DMS53 (cell line): Measurements from ENCODE around the gene SARM1.

Source experiments
- DNase-seq: peaks from one replicate; lab custom pipeline; 2025; lab: John Stamatoyannopoulos, UW

SARM1 gene

GRCh38 chr17:28368915-28369683 lies 2.4 kb upstream of the SARM1 start:
- no peak for DNase-seq

- no peak for DNase-seq
Observed at GRCh38 chr17:28369684-28370034, 1.8 kb upstream of the SARM1 start.

GRCh38 chr17:28370035-28370743 lies 1.3 kb upstream of the SARM1 start, which contains the start of gene VTN:
TSS of gene VTN (minus strand) at chr17:28370307. CDS start at chr17:28370203, 104 bp downstream.
- DNase-seq, result peak; percentile 54

- DNase-seq, result no peak
Observed at GRCh38 chr17:28370744-28371103, 770 bp upstream of the SARM1 start.

GRCh38 chr17:28372203-28372944 lies 880 bp downstream of the SARM1 start:
- peak; percentile 60 for DNase-seq

- no peak for DNase-seq
Observed at GRCh38 chr17:28372945-28373274, 1.4 kb downstream of the SARM1 start.

- no peak for DNase-seq
Observed at GRCh38 chr17:28379814-28380801, 8.6 kb downstream of the SARM1 start.

- peak; percentile 79 for DNase-seq
Observed at GRCh38 chr17:28381141-28381825, 9.8 kb downstream of the SARM1 start.

- peak; percentile 91 for DNase-seq
Observed at GRCh38 chr17:28384281-28385036, 13.0 kb downstream of the SARM1 start.

GRCh38 chr17:28385037-28385400 lies 13.5 kb downstream of the SARM1 start:
- DNase-seq, result peak; percentile 76

GRCh38 chr17:28385406-28385805 lies 13.9 kb downstream of the SARM1 start:
- DNase-seq, result peak; percentile 61

- DNase-seq, result no peak
Observed at GRCh38 chr17:28386391-28386790, 14.9 kb downstream of the SARM1 start.

GRCh38 chr17:28388106-28388505 lies 16.6 kb downstream of the SARM1 start:
- no peak for DNase-seq

- DNase-seq, result no peak
Observed at GRCh38 chr17:28390141-28390540, 18.6 kb downstream of the SARM1 start.

GRCh38 chr17:28390563-28390962 lies 19.1 kb downstream of the SARM1 start:
- no peak for DNase-seq

GRCh38 chr17:28390984-28391383 lies 19.5 kb downstream of the SARM1 start:
- DNase-seq, result no peak

GRCh38 chr17:28391401-28391800 lies 19.9 kb downstream of the SARM1 start:
- DNase-seq, result no peak

- no peak for DNase-seq
Observed at GRCh38 chr17:28392491-28392890, 21.0 kb downstream of the SARM1 start.

- no peak for DNase-seq
Observed at GRCh38 chr17:28394337-28395116, 23.0 kb downstream of the SARM1 start.

GRCh38 chr17:28395426-28395825 lies 23.9 kb downstream of the SARM1 start:
- no peak for DNase-seq
